H1 (cell line): ENCODE data around the gene RAP2C. TPM values are rescaled to one million over a fixed set of nuclear protein-coding genes. Genes with fewer than 3 reads are reported as not detected.

Experiments
- polyA plus RNA-seq, 7 experiments: library from polyadenylated mRNA; depleted of rRNA in 3 of 7; stranded (reverse) in 5 of 7; unstranded in 2 of 7; fragments of >200 nt in 5 of 7; fragments of 200-250 nt in 2 of 7; gene quantifications; 1 replicate in 5 of 7; 2 replicates in 1 of 7; 4 replicates in 1 of 7; pipeline versions ENCODE4 v1.2.1 to v1.2.3, GENCODE V29; 2011 to 2013; ENCODE audit warnings: missing spikeins in 2 of 7, mixed read lengths in 2 of 7
- total RNA-seq: library from RNA; stranded (reverse); fragmentation: NEBNext Ultra II Directional; extraction: Animal tissue kit (Norgen Biotek cat#: 25700); gene quantifications from 2 replicates; pipeline ENCODE4 v1.2.1, GENCODE V29; 2021

Gene RAP2C
- total and polyA plus RNA-seq, 2 of the 8 experiments (the other 6 are each of a cell fraction or from before 2014, with no cell fraction given) = 4.7 to 20.5 TPM

Other genes starting within 250 kb of the RAP2C start
- gene STK26, start 196.1 kb downstream of the RAP2C start, total RNA-seq = 92.5 and 98.2 TPM in 2 replicates
- 12.7 and 24.2 TPM in 2 replicates for gene STK26, start 196.1 kb downstream of the RAP2C start, polyA plus RNA-seq (2011; rRNA removed)
- gene FRMD7, start 91.4 kb downstream of the RAP2C start, total RNA-seq = not detected in 2 replicates
- gene FRMD7, start 91.4 kb downstream of the RAP2C start, polyA plus RNA-seq (2011; rRNA removed) = not detected in 2 replicates